NCI-H1417 treated with DMSO at 0.1 percent for 48 hours (cell line): ENCODE data around the gene OBSCN.

ENCODE experiments used
- DNase-seq: peaks from one replicate; lab custom pipeline; 2025; lab: John Stamatoyannopoulos, UW

The OBSCN gene

GRCh38 chr1:228207851-228208821, at the start of gene OBSCN:
TSS of gene OBSCN (plus strand) at chr1:228208044. CDS start at chr1:228211784, 3,740 bp downstream.
- no peak for DNase-seq

GRCh38 chr1:228158151-228159007, 49.5 kb upstream of the OBSCN start:
- DNase-seq = no peak

GRCh38 chr1:228159008-228159665, 48.7 kb upstream of the OBSCN start:
- DNase-seq = no peak

GRCh38 chr1:228160201-228160761, 47.6 kb upstream of the OBSCN start:
- no peak for DNase-seq

- no peak for DNase-seq
These were observed 46.5 kb upstream of the OBSCN start for GRCh38 chr1:228161362-228161761.

GRCh38 chr1:228161866-228162265, 46.0 kb upstream of the OBSCN start:
- no peak for DNase-seq

- no peak for DNase-seq
These were observed 45.4 kb upstream of the OBSCN start for GRCh38 chr1:228162286-228163006.

GRCh38 chr1:228163007-228163753, 44.7 kb upstream of the OBSCN start:
- DNase-seq = no peak

GRCh38 chr1:228163776-228164519, 43.9 kb upstream of the OBSCN start:
- DNase-seq = no peak

- DNase-seq = no peak
These were observed 43.1 kb upstream of the OBSCN start for GRCh38 chr1:228164561-228165371.

GRCh38 chr1:228165372-228166169, 42.3 kb upstream of the OBSCN start, which contains the start of gene IBA57:
TSS of gene IBA57 (plus strand) at chr1:228165804. CDS start at chr1:228165817, 13 bp downstream.
- DNase-seq = peak; percentile 89

- no peak for DNase-seq
These were observed 41.5 kb upstream of the OBSCN start for GRCh38 chr1:228166170-228166936.

- no peak for DNase-seq
These were observed 39.1 kb upstream of the OBSCN start for GRCh38 chr1:228168563-228169270.

- DNase-seq = no peak
These were observed 38.5 kb upstream of the OBSCN start for GRCh38 chr1:228169345-228169744.

- DNase-seq = no peak
These were observed 37.2 kb upstream of the OBSCN start for GRCh38 chr1:228170666-228171065.

GRCh38 chr1:228171221-228171891, 36.5 kb upstream of the OBSCN start:
- no peak for DNase-seq
